Activated CD4-positive, alpha-beta memory T cell treated with anti-CD3 and anti-CD28 coated beads for 36 hours (primary cell): Measurements from ENCODE around the gene ITGAE. TPM values are rescaled to one million over a fixed set of nuclear protein-coding genes. Genes with fewer than 3 reads are reported as not detected.
A peak's percentile ranks its signal among the peaks of the same experiment; 100 is the strongest.

Experiments
- CTCF ChIA-PET: fragments of 350-600 bp; sonication (Branson Sonifier 250); formaldehyde crosslinking; loops from one replicate; lab custom pipeline; 2021; ENCODE audit warnings: antibody characterized with exemption, inconsistent platforms; lab: Charles Lee
- POLR2A ChIA-PET: fragments of 350-600 bp; sonication (Branson Sonifier 250); formaldehyde crosslinking; loops from one replicate; lab custom pipeline; 2021; ENCODE audit warnings: antibody characterized with exemption; lab: Charles Lee
- DNase-seq: peaks from one replicate; pipeline ENCODE4 v3.0.0-alpha.2; 2020
- H3K27ac Mint-ChIP-seq: one replicate; pipeline ENCODE4 v1.8.0; 2021; ENCODE audit warnings: mixed read lengths
- H3K27me3 Mint-ChIP-seq: one replicate; pipeline ENCODE4 v1.8.0; 2021; ENCODE audit warnings: mixed read lengths
- H3K36me3 Mint-ChIP-seq: one replicate; pipeline ENCODE4 v1.8.0; 2021; ENCODE audit warnings: mixed read lengths
- H3K4me1 Mint-ChIP-seq: one replicate; pipeline ENCODE4 v1.8.0; 2021; ENCODE audit warnings: low read depth, mixed read lengths
- H3K4me3 Mint-ChIP-seq: one replicate; pipeline ENCODE4 v1.8.0; 2021; ENCODE audit warnings: mild to moderate bottlenecking, mixed read lengths
- H3K9me3 Mint-ChIP-seq: one replicate; pipeline ENCODE4 v1.8.0; 2021; ENCODE audit warnings: mixed read lengths
- intact Hi-C: fragments of 100-400 bp; cut with micrococcal nuclease; formaldehyde crosslinking; loops from one replicate; pipeline ENCODE4 v1.15.1; 2023
- total RNA-seq, 2 experiments: library from RNA; stranded (reverse); gene quantifications; one replicate each; pipeline ENCODE4 v1.2.3, GENCODE V29; 2021

ITGAE gene
- total RNA-seq, 2 experiments from 2014 or later = 32.8 to 34.4 TPM

- intact Hi-C loops = no loop called here
- Mint-ChIP-seq H3K27me3 (no peaks in the 10 kb centered on the region), H3K9me3 (no peaks in the 10 kb centered on the region), H3K27ac (no peak overlapping the region), H3K4me1 (peaks cover 17% of the 10 kb centered on the region), H3K36me3 (no peaks in the 10 kb centered on the region), H3K4me3 (no peak overlapping the region)
- ChIA-PET POLR2A (no interaction called here), CTCF (interaction anchor here (0.7 to 1.0 kb wide), 3 partner anchors 39 to 149 kb away, joined by 3 to 5 read pairs (median 3); no protein-coding TSS in a partner anchor)
- DNase-seq = no peak
These were observed 122.0 kb downstream of the ITGAE start for GRCh38 chr17:3678821-3679530.

GRCh38 chr17:3678095-3678820, 122.7 kb downstream of the ITGAE start:
- Mint-ChIP-seq H3K4me1 (peaks cover 13% of the 10 kb centered on the region), H3K27ac (no peak overlapping the region), H3K27me3 (no peaks in the 10 kb centered on the region), H3K4me3 (no peak overlapping the region), H3K9me3 (no peaks in the 10 kb centered on the region), H3K36me3 (no peaks in the 10 kb centered on the region)
- DNase-seq = no peak
- ChIA-PET POLR2A (no interaction called here), CTCF (interaction anchor here (1.0 kb wide), 1 partner anchor 149 kb away, joined by 5 read pairs; no protein-coding TSS in a partner anchor)
- intact Hi-C loops = no loop called here

GRCh38 chr17:3675886-3676285, 125.1 kb downstream of the ITGAE start:
- intact Hi-C loops = no loop called here
- H3K27ac Mint-ChIP-seq = peak overlapping the region; percentile 28
- H3K4me3 Mint-ChIP-seq = no peak overlapping the region
- no peaks in the 10 kb centered on the region for H3K9me3 Mint-ChIP-seq
- DNase-seq = no peak
- CTCF ChIA-PET = interaction anchor here (0.6 to 1.0 kb wide), 2 partner anchors 62 to 1728 kb away, joined by 3 read pairs; no protein-coding TSS in a partner anchor
- no peaks in the 10 kb centered on the region for H3K4me1 Mint-ChIP-seq
- no peaks in the 10 kb centered on the region for H3K27me3 Mint-ChIP-seq
- H3K36me3 Mint-ChIP-seq = no peaks in the 10 kb centered on the region
- POLR2A ChIA-PET = no interaction called here

- no peak for DNase-seq
- POLR2A ChIA-PET = no interaction called here
- intact Hi-C loops = no loop called here
- CTCF ChIA-PET = interaction anchor here (1.3 kb wide), 1 partner anchor 10 kb away, joined by 9 read pairs; no protein-coding TSS in a partner anchor
- Mint-ChIP-seq H3K27ac (no peak overlapping the region), H3K4me3 (no peak overlapping the region), H3K27me3 (no peaks in the 10 kb centered on the region), H3K9me3 (no peaks in the 10 kb centered on the region), H3K4me1 (peaks cover 13% of the 10 kb centered on the region), H3K36me3 (peaks cover 5% of the 10 kb centered on the region)
These were observed 128.4 kb downstream of the ITGAE start for GRCh38 chr17:3672571-3672970.

GRCh38 chr17:3669548-3669947, 131.4 kb downstream of the ITGAE start:
- Mint-ChIP-seq H3K9me3 (no peaks in the 10 kb centered on the region), H3K27ac (peak overlapping the region; percentile 72), H3K4me1 (peaks cover 17% of the 10 kb centered on the region), H3K27me3 (no peaks in the 10 kb centered on the region), H3K36me3 (peaks cover 5% of the 10 kb centered on the region), H3K4me3 (peak overlapping the region; percentile 94)
- ChIA-PET POLR2A (no interaction called here), CTCF (interaction anchor here (0.7 to 1.2 kb wide), 2 partner anchors 14 to 919 kb away, joined by 3 to 5 read pairs; no protein-coding TSS in a partner anchor)
- DNase-seq = no peak
- intact Hi-C loops = loop anchor here (2.0 kb wide), 1 partner anchor 29 kb away; no protein-coding TSS in a partner anchor

- peaks cover 17% of the 10 kb centered on the region for H3K4me1 Mint-ChIP-seq
- H3K27me3 Mint-ChIP-seq = no peaks in the 10 kb centered on the region
- no peak for DNase-seq
- H3K27ac Mint-ChIP-seq = peak overlapping the region; percentile 72
- intact Hi-C loops = loop anchor here (2.0 kb wide), 1 partner anchor 28 kb away; no protein-coding TSS in a partner anchor
- ChIA-PET POLR2A (interaction anchor here (0.8 to 0.9 kb wide), 2 partner anchors 32 to 55 kb away, joined by 3 to 5 read pairs; partner anchors contain the start of genes CTNS and HASPIN), CTCF (interaction anchor here (0.6 to 1.5 kb wide), 2 partner anchors 14 to 33 kb away, joined by 3 read pairs; partner anchors contain the start of gene SHPK)
- H3K9me3 Mint-ChIP-seq = no peaks in the 10 kb centered on the region
- H3K36me3 Mint-ChIP-seq = peaks cover 5% of the 10 kb centered on the region
- peak overlapping the region; percentile 94 for H3K4me3 Mint-ChIP-seq
These were observed 132.0 kb downstream of the ITGAE start for GRCh38 chr17:3669085-3669347.

GRCh38 chr17:3668279-3669084, 132.5 kb downstream of the ITGAE start, which contains the start of the genes EMC6 and TAX1BP3:
Gene EMC6, plus strand, starts transcription at chr17:3668812. Its CDS starts 335 bp downstream, at chr17:3669147.
Gene TAX1BP3, minus strand, starts transcription at chr17:3668578. Its CDS starts 52 bp downstream, at chr17:3668526.
- POLR2A ChIA-PET = interaction anchor here (0.8 to 0.9 kb wide), 2 partner anchors 32 to 55 kb away, joined by 3 to 5 read pairs; partner anchors contain the start of genes CTNS and HASPIN
- Mint-ChIP-seq H3K27me3 (no peaks in the 10 kb centered on the region), H3K36me3 (peaks cover 5% of the 10 kb centered on the region), H3K4me3 (peak within 1 kb of the TSS; percentile 94), H3K4me1 (peaks cover 17% of the 10 kb centered on the region), H3K9me3 (no peaks in the 10 kb centered on the region), H3K27ac (peak within 1 kb of the TSS; percentile 72)
- CTCF ChIA-PET = interaction anchor here (0.6 to 1.5 kb wide), 3 partner anchors 14 to 33 kb away, joined by 3 read pairs; partner anchors contain the start of genes CTNS and SHPK
- DNase-seq = peak; percentile 99
- intact Hi-C loops = loop anchor here (1.0 to 2.0 kb wide), 2 partner anchors 28 to 178 kb away; partner anchors contain the start of gene NCBP3

GRCh38 chr17:3667366-3668278, 133.4 kb downstream of the ITGAE start:
- peak overlapping the region; percentile 51 for H3K27ac Mint-ChIP-seq
- H3K4me1 Mint-ChIP-seq = peaks cover 17% of the 10 kb centered on the region
- intact Hi-C loops = loop anchor here (1.0 to 2.0 kb wide), 2 partner anchors 27 to 179 kb away; partner anchors contain the start of gene NCBP3
- POLR2A ChIA-PET = interaction anchor here (0.7 kb wide), 1 partner anchor 47 kb away, joined by 5 read pairs; no protein-coding TSS in a partner anchor
- CTCF ChIA-PET = interaction anchor here (0.6 to 1.5 kb wide), 4 partner anchors 15 to 76 kb away, joined by 3 read pairs; partner anchors contain the start of genes CTNS and SHPK
- H3K9me3 Mint-ChIP-seq = no peaks in the 10 kb centered on the region
- DNase-seq = peak; percentile 28
- peak overlapping the region; percentile 94 for H3K4me3 Mint-ChIP-seq
- H3K27me3 Mint-ChIP-seq = no peaks in the 10 kb centered on the region
- H3K36me3 Mint-ChIP-seq = peaks cover 5% of the 10 kb centered on the region

GRCh38 chr17:3666516-3666915, 134.5 kb downstream of the ITGAE start:
- Mint-ChIP-seq H3K27ac (no peak overlapping the region), H3K27me3 (no peaks in the 10 kb centered on the region)
- no peak for DNase-seq

GRCh38 chr17:3665834-3666233, 135.2 kb downstream of the ITGAE start:
- Mint-ChIP-seq H3K36me3 (peaks cover 5% of the 10 kb centered on the region), H3K9me3 (no peaks in the 10 kb centered on the region), H3K27ac (no peak overlapping the region), H3K4me1 (peaks cover 17% of the 10 kb centered on the region), H3K4me3 (no peak overlapping the region), H3K27me3 (no peaks in the 10 kb centered on the region)
- CTCF ChIA-PET = no interaction called here
- no peak for DNase-seq
- POLR2A ChIA-PET = no interaction called here
- intact Hi-C loops = no loop called here

More at GRCh38 chr17:3666516-3666915, 134.5 kb downstream of the ITGAE start:
- CTCF ChIA-PET = no interaction called here
- no peak overlapping the region for H3K4me3 Mint-ChIP-seq
- H3K4me1 Mint-ChIP-seq = peaks cover 17% of the 10 kb centered on the region
- POLR2A ChIA-PET = interaction anchor here (0.7 kb wide), 1 partner anchor 46 kb away, joined by 5 read pairs; no protein-coding TSS in a partner anchor
- peaks cover 5% of the 10 kb centered on the region for H3K36me3 Mint-ChIP-seq
- intact Hi-C loops = no loop called here
- H3K9me3 Mint-ChIP-seq = no peaks in the 10 kb centered on the region
